ENCODE measurements around the gene TMEM151B. TPM values are rescaled to one million over a fixed set of nuclear protein-coding genes. Genes with fewer than 3 reads are reported as not detected.

Gene TMEM151B
- total RNA-seq, 1 experiment from 2014 or later: 9.9 TPM

GRCh38 chr6:44226368-44227147 lies 43.7 kb upstream of the TMEM151B start:
- CTCF ChIA-PET: interaction anchor here (1.4 kb wide), 1 partner anchor 12 kb away, joined by 11 read pairs; no protein-coding TSS in a partner anchor
- no TSS peak for BruUV-seq (replicated peaks)

DNA sequence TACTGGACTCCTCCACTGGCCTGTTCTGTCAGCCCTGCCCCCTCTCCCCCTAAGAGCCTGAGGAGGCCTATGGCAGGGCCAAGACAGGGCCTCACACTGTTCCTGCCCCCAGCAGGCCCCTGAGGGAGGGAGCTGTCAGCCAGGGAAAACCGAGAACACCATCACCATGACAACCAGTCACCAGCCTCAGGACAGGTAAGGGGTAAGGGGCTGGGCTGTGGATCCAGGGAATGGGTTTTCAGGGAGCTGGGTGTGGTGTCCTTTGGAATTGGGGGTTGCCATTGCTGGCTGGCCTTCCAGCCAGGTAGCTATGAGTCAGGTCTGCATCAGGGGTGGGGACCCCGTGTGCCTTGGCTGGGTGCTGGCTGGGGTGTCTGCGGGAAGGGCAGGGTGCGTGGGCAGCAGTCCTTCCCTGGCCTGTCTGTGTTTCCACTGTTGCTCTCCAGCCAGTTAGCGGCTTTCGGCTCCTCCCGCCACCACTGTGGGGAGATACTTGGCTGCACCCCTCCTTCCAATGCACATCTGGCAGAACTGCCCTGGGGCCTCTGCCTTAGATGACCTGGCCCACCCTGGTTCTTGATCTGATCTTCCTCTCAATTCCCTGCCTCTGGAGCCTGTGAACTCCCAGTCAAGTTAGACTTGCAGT lies 43.0 kb upstream of the TMEM151B start:
- no TSS peak for BruUV-seq (replicated peaks)
- no peak for TF ChIP-seq EZH2 (IDR thresholded peaks at IDR 0.05; ENCODE audit: borderline replicate concordance, low read depth, low read length, poor library complexity, severe bottlenecking)
- no peak for TF ChIP-seq CTCF (conservative IDR thresholded peaks at IDR 0.05; ENCODE audit: low read depth, low read length)
- intact Hi-C loops (cut with micrococcal nuclease; ENCODE audit: unreplicated experiment): no loop called here
- no peak for DNase-seq (ENCODE audit: low spot score)
- H3K4me3 ChIP-seq (ENCODE audit: low read depth, low read length, poor library complexity, severe bottlenecking): no peak overlapping the region
- no peak overlapping the region for H3K27ac ChIP-seq (ENCODE audit: low read depth, low read length, poor library complexity, severe bottlenecking)
- no peaks in the 10 kb centered on the region for H3K9me3 ChIP-seq (ENCODE audit: low read depth, low read length, poor library complexity, severe bottlenecking)
- H3K4me1 ChIP-seq (ENCODE audit: insufficient read depth, low read length, poor library complexity, severe bottlenecking): peaks cover 29% of the 10 kb centered on the region
- H3K36me3 ChIP-seq (ENCODE audit: insufficient read depth, low read length, poor library complexity, severe bottlenecking): peaks cover 33% of the 10 kb centered on the region
- ChIA-PET POLR2A (ENCODE audit: low non-redundant PET) (no interaction called here), CTCF (no interaction called here)
- no peaks in the 10 kb centered on the region for H3K27me3 ChIP-seq (replicated peaks; ENCODE audit: insufficient read depth, low read depth, low read length, poor library complexity)

More at GRCh38 chr6:44226368-44227147, 43.7 kb upstream of the TMEM151B start:
- H3K36me3 ChIP-seq (ENCODE audit: insufficient read depth, low read length, poor library complexity, severe bottlenecking): peaks cover 26% of the 10 kb centered on the region
- POLR2A ChIA-PET (ENCODE audit: low non-redundant PET): no interaction called here
- H3K27me3 ChIP-seq (replicated peaks; ENCODE audit: insufficient read depth, low read depth, low read length, poor library complexity): no peaks in the 10 kb centered on the region
- no peaks in the 10 kb centered on the region for H3K9me3 ChIP-seq (ENCODE audit: low read depth, low read length, poor library complexity, severe bottlenecking)
- TF ChIP-seq EZH2 (IDR thresholded peaks at IDR 0.05; ENCODE audit: borderline replicate concordance, low read depth, low read length, poor library complexity, severe bottlenecking) (no peak), CTCF (conservative IDR thresholded peaks at IDR 0.05; ENCODE audit: low read depth, low read length) (no peak)
- no peak for DNase-seq (ENCODE audit: low spot score)
- no peak overlapping the region for H3K4me3 ChIP-seq (ENCODE audit: low read depth, low read length, poor library complexity, severe bottlenecking)
- peaks cover 35% of the 10 kb centered on the region for H3K4me1 ChIP-seq (ENCODE audit: insufficient read depth, low read length, poor library complexity, severe bottlenecking)
- intact Hi-C loops (cut with micrococcal nuclease; ENCODE audit: unreplicated experiment): no loop called here
- peak overlapping the region; percentile 36 for H3K27ac ChIP-seq (ENCODE audit: low read depth, low read length, poor library complexity, severe bottlenecking)

- H3K27me3 ChIP-seq (replicated peaks; ENCODE audit: insufficient read depth, low read depth, low read length, poor library complexity): no peaks in the 10 kb centered on the region
- H3K27ac ChIP-seq (ENCODE audit: low read depth, low read length, poor library complexity, severe bottlenecking): no peak overlapping the region
- peaks cover 38% of the 10 kb centered on the region for H3K36me3 ChIP-seq (ENCODE audit: insufficient read depth, low read length, poor library complexity, severe bottlenecking)
- H3K4me3 ChIP-seq (ENCODE audit: low read depth, low read length, poor library complexity, severe bottlenecking): no peak overlapping the region
- BruUV-seq (replicated peaks): no TSS peak
- intact Hi-C loops (cut with micrococcal nuclease; ENCODE audit: unreplicated experiment): no loop called here
- POLR2A ChIA-PET (ENCODE audit: low non-redundant PET): no interaction called here
- H3K9me3 ChIP-seq (ENCODE audit: low read depth, low read length, poor library complexity, severe bottlenecking): no peaks in the 10 kb centered on the region
- DNase-seq (ENCODE audit: low spot score): no peak
- peaks cover 21% of the 10 kb centered on the region for H3K4me1 ChIP-seq (ENCODE audit: insufficient read depth, low read length, poor library complexity, severe bottlenecking)
- TF ChIP-seq EZH2 (IDR thresholded peaks at IDR 0.05; ENCODE audit: borderline replicate concordance, low read depth, low read length, poor library complexity, severe bottlenecking) (no peak), CTCF (conservative IDR thresholded peaks at IDR 0.05; ENCODE audit: low read depth, low read length) (no peak)
- CTCF ChIA-PET: no interaction called here
Measured at GRCh38 chr6:44228031-44228430, 42.2 kb upstream of the TMEM151B start.
